Common myeloid progenitor, CD34-positive (primary cell): ENCODE data around the gene ADGRA3.

Experiments
- CTCF ChIA-PET: fragments of 350-600 bp; sonication (Branson Sonifier 250); formaldehyde crosslinking; loops from one replicate; lab custom pipeline; 2021; ENCODE audit warnings: antibody characterized with exemption; lab: Charles Lee
- POLR2A ChIA-PET: fragments of 350-600 bp; sonication (Branson Sonifier 250); formaldehyde crosslinking; loops from one replicate; lab custom pipeline; 2021; ENCODE audit warnings: antibody characterized with exemption; lab: Charles Lee
- DNase-seq, 3 donors: peaks; one replicate each; pipeline versions ENCODE4 v3.0.0 to v3.0.0-alpha.2; 2013
- H3K27ac ChIP-seq, 2 experiments: 1 replicate in 1 of 2; 2 replicates in 1 of 2; pipeline ENCODE4 v1.7.0; 2013; ENCODE audit warnings: inconsistent platforms in 2 of 2, low read length in 2 of 2, mild to moderate bottlenecking in 2 of 2, low read depth in 1 of 2, moderate library complexity in 1 of 2; ENCODE audit not compliant: severe bottlenecking in 2 of 2, insufficient read depth in 1 of 2, poor library complexity in 1 of 2
- H3K27me3 ChIP-seq, 5 experiments: replicated peaks in 2 of 5; 1 replicate in 3 of 5; 2 replicates in 2 of 5; pipeline versions ENCODE4 v1.6.1 to v1.7.0; 2013; ENCODE audit warnings: low read length in 4 of 5, mild to moderate bottlenecking in 2 of 5, moderate library complexity in 2 of 5, inconsistent platforms in 1 of 5; ENCODE audit not compliant: insufficient read depth in 5 of 5, control insufficient read depth in 4 of 5
- H3K36me3 ChIP-seq, 4 experiments: 1 replicate in 2 of 4; 2 replicates in 2 of 4; pipeline versions ENCODE4 v1.6.1 to v1.7.0; 2013; ENCODE audit warnings: low read length in 3 of 4, control low read depth in 1 of 4, mild to moderate bottlenecking in 1 of 4; ENCODE audit not compliant: control insufficient read depth in 4 of 4, insufficient read depth in 4 of 4
- H3K4me1 ChIP-seq, 4 experiments: 1 replicate in 3 of 4; 2 replicates in 1 of 4; pipeline versions ENCODE4 v1.6.1 to v1.7.1; 2013; ENCODE audit warnings: low read length in 3 of 4, mild to moderate bottlenecking in 3 of 4, control low read depth in 1 of 4, inconsistent platforms in 1 of 4, moderate library complexity in 1 of 4; ENCODE audit not compliant: control insufficient read depth in 4 of 4, insufficient read depth in 4 of 4; ENCODE audit errors: control extremely low read depth in 1 of 4
- H3K4me3 ChIP-seq, 7 experiments: 1 replicate in 4 of 7; 2 replicates in 3 of 7; pipeline versions ENCODE4 v1.5.1 to v1.7.0; 2013; ENCODE audit warnings: mild to moderate bottlenecking in 7 of 7, low read length in 6 of 7, moderate library complexity in 6 of 7, inconsistent platforms in 2 of 7, low read depth in 2 of 7, control low read depth in 1 of 7; ENCODE audit not compliant: insufficient read depth in 4 of 7, control insufficient read depth in 1 of 7; ENCODE audit errors: extremely low read depth in 1 of 7
- H3K9me3 ChIP-seq, 5 experiments: 1 replicate in 4 of 5; 2 replicates in 1 of 5; pipeline versions ENCODE4 v1.6.1 to v1.7.1; 2013; ENCODE audit warnings: low read length in 4 of 5, mild to moderate bottlenecking in 2 of 5, inconsistent platforms in 1 of 5, low read depth in 1 of 5, moderate library complexity in 1 of 5; ENCODE audit not compliant: control insufficient read depth in 4 of 5, insufficient read depth in 2 of 5; ENCODE audit errors: control extremely low read depth in 1 of 5
- WGBS: methylation state at CpG from one replicate; pipeline ENCODE4 v1.1.5; 2013; ENCODE audit not compliant: insufficient coverage; 5-methylcytosine and 5-hydroxymethylcytosine counted together

ADGRA3 gene

GRCh38 chr4:22522706-22523501, 7.0 kb upstream of the ADGRA3 start:
- ChIA-PET CTCF (interaction anchor here (0.8 to 1.2 kb wide), 2 partner anchors 32 to 68 kb away, joined by 3 read pairs; no protein-coding TSS in a partner anchor), POLR2A (no interaction called here)
- 94% methylated on average over 5 of the region's 9 CpGs for WGBS
- H3K4me3 ChIP-seq: no peak overlapping the region
- DNase-seq: no peak
- H3K9me3 ChIP-seq: no peaks in the 10 kb centered on the region
- no peak overlapping the region for H3K27ac ChIP-seq
- H3K36me3 ChIP-seq: no peaks in the 10 kb centered on the region
- H3K4me1 ChIP-seq: no peaks in the 10 kb centered on the region
- H3K27me3 ChIP-seq: no peaks in the 10 kb centered on the region

GRCh38 chr4:22522206-22522605, 6.3 kb upstream of the ADGRA3 start:
- Histone ChIP-seq H3K4me3 (no peak overlapping the region), H3K4me1 (no peaks in the 10 kb centered on the region), H3K27ac (no peak overlapping the region), H3K27me3 (no peaks in the 10 kb centered on the region), H3K36me3 (no peaks in the 10 kb centered on the region), H3K9me3 (no peaks in the 10 kb centered on the region)
- no CpG with 5 or more reads among the region's 2 CpGs for WGBS
- no peak for DNase-seq
- POLR2A ChIA-PET: no interaction called here
- CTCF ChIA-PET: no interaction called here

GRCh38 chr4:22521240-22521639, 5.4 kb upstream of the ADGRA3 start:
- Histone ChIP-seq H3K4me3 (no peak overlapping the region), H3K27me3 (no peaks in the 10 kb centered on the region), H3K36me3 (no peaks in the 10 kb centered on the region), H3K9me3 (no peaks in the 10 kb centered on the region), H3K27ac (no peak overlapping the region), H3K4me1 (peaks cover 0 to 2% (median under 1%) of the 10 kb centered on the region in 4 experiments)
- DNase-seq: no peak
- POLR2A ChIA-PET: no interaction called here
- CTCF ChIA-PET: no interaction called here

- H3K27me3 ChIP-seq: no peaks in the 10 kb centered on the region
- CTCF ChIA-PET: interaction anchor here (0.8 to 1.3 kb wide), 2 partner anchors 92 to 109 kb away, joined by 3 to 4 read pairs; no protein-coding TSS in a partner anchor
- H3K4me1 ChIP-seq: peaks cover 6 to 18% (median 15%) of the 10 kb centered on the region in 4 experiments
- POLR2A ChIA-PET: interaction anchor here (0.6 kb wide), 1 partner anchor 54 kb away, joined by 3 read pairs; no protein-coding TSS in a partner anchor
- H3K9me3 ChIP-seq: no peaks in the 10 kb centered on the region
- H3K4me3 ChIP-seq: peak overlapping the region; percentile 65 to 84 (median 78)
- no peak overlapping the region for H3K27ac ChIP-seq
- no peaks in the 10 kb centered on the region for H3K36me3 ChIP-seq
- WGBS: 0% methylated on average over 57 of the region's 80 CpGs
- peak; percentile 38 to 73 (median 63) for DNase-seq
Measured at GRCh38 chr4:22515145-22515887, 550 bp downstream of the ADGRA3 start.

- ChIA-PET POLR2A (interaction anchor here (0.6 kb wide), 1 partner anchor 55 kb away, joined by 3 read pairs; no protein-coding TSS in a partner anchor), CTCF (interaction anchor here (1.3 kb wide), 1 partner anchor 93 kb away, joined by 4 read pairs; no protein-coding TSS in a partner anchor)
- peak in 2 of 3 donors; percentile 3 to 6 for DNase-seq
- H3K36me3 ChIP-seq: peaks cover 0 to 2% (median 0%) of the 10 kb centered on the region in 4 experiments
- no peak overlapping the region for H3K27ac ChIP-seq
- H3K27me3 ChIP-seq: no peaks in the 10 kb centered on the region
- 19% methylated on average over 7 of the region's 8 CpGs for WGBS
- no peaks in the 10 kb centered on the region for H3K9me3 ChIP-seq
- peaks cover 6 to 18% (median 15%) of the 10 kb centered on the region in 4 experiments for H3K4me1 ChIP-seq
- peak overlapping the region in 6 of 7 experiments; percentile 69 to 84 (median 80) for H3K4me3 ChIP-seq
Measured at GRCh38 chr4:22514481-22514880, 1.4 kb downstream of the ADGRA3 start.

- 100% methylated on average over 1 of the region's 6 CpGs for WGBS
- no peaks in the 10 kb centered on the region for H3K9me3 ChIP-seq
- H3K4me3 ChIP-seq: peak overlapping the region in 4 of 7 experiments; percentile 69 to 84 (median 80)
- DNase-seq: peak in 1 of 3 donors; percentile 4
- ChIA-PET CTCF (interaction anchor here (1.3 kb wide), 1 partner anchor 93 kb away, joined by 4 read pairs; no protein-coding TSS in a partner anchor), POLR2A (no interaction called here)
- no peak overlapping the region for H3K27ac ChIP-seq
- H3K36me3 ChIP-seq: peaks cover 0 to 2% (median 0%) of the 10 kb centered on the region in 4 experiments
- H3K4me1 ChIP-seq: peaks cover 6 to 18% (median 15%) of the 10 kb centered on the region in 4 experiments
- no peaks in the 10 kb centered on the region for H3K27me3 ChIP-seq
Measured at GRCh38 chr4:22514001-22514400, 1.9 kb downstream of the ADGRA3 start.
